HG03432 (cell line): ENCODE measurements around the gene IL1RAPL1.
"Not testable (repeated sequence)": the region's sequence is repeated elsewhere in the genome, so short reads cannot be mapped to it uniquely, and the experiment has no call there.

Experiments used
- ATAC-seq: cut with Tn5 transposase; IDR thresholded peaks from one replicate; pipeline ENCODE4 v1.9.1; 2021; ENCODE audit warnings: mild to moderate bottlenecking, moderate library complexity; ENCODE audit not compliant: unreplicated experiment

The IL1RAPL1 gene

GRCh38 chrX:29082558-29082957, 495.3 kb downstream of the IL1RAPL1 start:
- no peak for ATAC-seq

DNA sequence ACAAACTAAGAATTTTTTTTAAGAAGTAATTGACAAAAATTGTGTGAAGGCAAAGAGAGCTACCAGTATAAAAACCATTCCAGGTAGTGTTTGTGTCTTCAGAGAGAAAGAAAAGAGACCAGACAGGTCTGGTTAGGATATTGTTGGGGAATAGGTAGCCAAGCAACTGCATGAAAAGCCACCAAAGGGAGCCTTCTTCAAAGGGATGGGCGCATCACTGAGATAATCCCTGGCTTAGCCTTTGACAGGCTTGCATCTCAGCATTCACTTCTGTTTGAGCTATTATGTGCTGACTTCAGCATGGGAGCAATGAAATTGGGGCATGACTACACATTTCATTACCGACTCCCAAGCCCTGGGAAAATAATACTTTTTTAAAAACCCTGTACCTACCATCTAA, 496.6 kb downstream of the IL1RAPL1 start:
- no peak for ATAC-seq

GRCh38 chrX:29090811-29091210, 503.6 kb downstream of the IL1RAPL1 start:
- ATAC-seq = no peak

- ATAC-seq = no peak
Observed at GRCh38 chrX:29107231-29107630, 520.0 kb downstream of the IL1RAPL1 start.

GRCh38 chrX:29110041-29110440, 522.8 kb downstream of the IL1RAPL1 start:
- no peak for ATAC-seq

GRCh38 chrX:29113221-29113620, 526.0 kb downstream of the IL1RAPL1 start:
- no peak for ATAC-seq

DNA sequence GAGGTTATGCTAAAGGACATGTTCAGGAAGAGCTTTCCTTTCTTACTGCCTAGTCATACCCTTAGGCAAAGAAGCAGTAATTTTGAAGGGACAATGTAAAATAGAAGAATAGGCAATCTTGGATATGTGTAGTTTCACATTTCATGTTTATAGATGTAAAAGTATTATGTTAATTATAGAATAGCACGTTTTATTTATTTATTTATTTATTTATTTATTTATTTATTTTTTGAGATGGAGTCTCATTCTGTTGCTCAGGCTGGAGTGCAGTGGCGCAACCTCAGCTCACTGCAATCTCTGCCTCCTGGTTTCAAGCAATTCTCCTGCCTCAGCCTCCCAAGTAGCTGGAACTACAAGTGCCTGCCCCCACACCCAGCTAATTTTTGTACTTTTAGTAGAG, 535.6 kb downstream of the IL1RAPL1 start:
- not testable (repeated sequence) for ATAC-seq

- no peak for ATAC-seq
Observed at GRCh38 chrX:29130905-29131304, 543.7 kb downstream of the IL1RAPL1 start.

DNA sequence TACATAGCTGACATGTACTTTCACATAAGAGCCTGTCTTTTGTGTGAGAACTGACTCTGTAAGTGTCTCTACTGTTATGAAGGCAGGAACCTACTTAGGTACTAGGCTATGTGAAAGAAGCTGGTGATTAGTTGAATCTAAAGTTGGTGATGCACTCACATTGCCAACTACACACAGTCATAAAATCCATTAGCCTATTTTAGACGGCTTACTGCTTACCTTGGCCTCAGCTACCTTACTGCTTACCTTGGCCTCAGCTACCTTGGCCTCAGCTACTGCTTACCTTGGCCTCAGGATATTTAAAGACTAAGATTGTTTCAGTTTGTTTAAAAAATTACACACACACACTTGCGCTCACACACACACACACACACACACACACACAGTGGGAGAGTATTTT, 549.7 kb downstream of the IL1RAPL1 start:
- no peak for ATAC-seq

- ATAC-seq = no peak
Observed at GRCh38 chrX:29138003-29138402, 550.8 kb downstream of the IL1RAPL1 start.

DNA sequence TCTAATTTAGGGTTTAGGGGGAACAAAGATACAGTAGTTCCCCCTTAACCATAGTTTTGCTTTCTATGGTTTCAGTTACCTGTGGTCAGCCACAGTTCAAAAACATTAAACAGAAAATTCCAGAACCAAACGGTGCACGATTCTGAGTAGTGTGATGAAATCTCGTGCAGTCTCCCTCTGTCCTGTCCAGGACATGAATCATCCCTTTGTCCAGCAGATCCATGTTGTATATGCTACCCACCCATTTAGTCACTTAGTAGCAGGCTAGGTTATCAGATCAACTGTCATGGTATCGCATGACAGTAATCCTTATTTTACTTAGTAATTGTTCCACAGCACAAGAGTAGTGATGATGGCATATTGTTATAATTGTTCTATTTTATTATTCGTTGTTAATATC, 556.1 kb downstream of the IL1RAPL1 start:
- ATAC-seq = no peak

DNA sequence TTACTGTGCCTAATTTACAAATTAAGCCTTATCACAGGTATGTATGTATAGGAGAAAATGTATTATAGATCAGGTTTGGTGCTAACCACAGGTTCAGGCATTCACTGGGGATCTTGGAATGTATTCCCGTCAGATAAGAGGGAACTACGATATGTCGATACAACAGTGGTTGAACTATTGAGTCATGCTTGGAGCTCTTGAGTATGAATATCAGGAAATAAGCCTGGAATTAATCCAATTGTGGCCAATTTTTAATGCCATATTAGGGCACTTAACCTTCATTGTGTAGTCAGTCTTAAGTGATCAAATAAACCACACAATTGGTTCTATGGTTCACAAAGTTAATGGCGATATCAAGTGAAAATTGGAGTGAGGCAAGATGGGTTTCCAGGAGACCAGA, 556.5 kb downstream of the IL1RAPL1 start:
- no peak for ATAC-seq

DNA sequence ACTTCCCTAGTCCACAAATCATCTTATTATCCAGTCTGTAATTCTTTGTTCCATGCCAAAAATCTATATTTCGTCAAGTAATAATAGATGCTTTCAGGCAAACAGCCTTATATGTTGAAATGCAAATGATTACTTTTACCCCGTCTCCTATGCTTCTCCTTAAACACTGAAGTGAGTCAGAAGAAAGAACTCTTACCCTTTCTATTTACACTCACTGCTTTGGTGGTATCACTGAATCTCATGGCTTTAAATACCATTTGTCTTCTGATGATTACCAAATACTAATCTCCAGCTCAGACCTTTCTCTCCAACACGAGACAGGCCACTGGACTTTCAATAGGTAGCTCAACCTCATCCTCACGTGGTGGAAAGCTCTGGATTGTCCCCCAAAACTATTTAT, 558.1 kb downstream of the IL1RAPL1 start:
- ATAC-seq = no peak

DNA sequence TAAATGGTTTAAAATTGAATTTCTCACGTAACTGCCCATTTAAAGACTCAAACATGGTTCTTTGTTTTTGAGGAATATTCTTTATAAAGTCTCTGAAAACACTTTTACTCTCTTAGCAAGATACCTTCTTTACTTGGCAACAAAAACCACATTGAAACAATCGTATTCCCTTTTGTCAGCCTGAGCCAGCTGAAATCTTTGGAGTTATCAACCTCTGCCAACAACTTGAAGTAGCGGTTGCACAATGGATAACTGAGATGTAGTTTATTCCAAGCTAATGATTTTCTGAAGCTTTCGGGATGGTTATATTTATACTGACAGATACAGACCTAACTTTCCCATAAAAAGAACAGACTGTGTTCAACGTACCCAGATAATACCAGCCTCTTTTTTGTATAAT, 561.3 kb downstream of the IL1RAPL1 start:
- no peak for ATAC-seq

DNA sequence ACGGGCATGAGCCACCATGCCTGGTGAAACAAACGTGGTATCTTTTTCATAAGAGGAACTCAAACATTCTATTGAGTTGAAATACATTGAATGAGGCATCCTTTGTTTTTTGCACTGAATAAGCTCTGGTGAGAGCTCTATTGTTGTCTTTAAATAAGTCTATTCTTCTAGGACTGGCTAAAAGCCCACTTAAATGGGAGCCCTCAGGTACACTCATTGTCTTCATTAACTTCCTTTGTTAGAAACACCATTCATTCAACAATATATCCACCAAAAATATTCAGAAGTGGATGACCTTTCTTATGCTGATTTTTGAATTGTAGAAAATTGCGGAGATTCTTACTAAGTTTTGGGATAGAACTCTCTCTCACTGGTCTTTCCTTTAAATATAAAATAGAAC, 568.0 kb downstream of the IL1RAPL1 start:
- ATAC-seq = no peak

- ATAC-seq = no peak
Observed at GRCh38 chrX:29172880-29173279, 585.6 kb downstream of the IL1RAPL1 start.

GRCh38 chrX:29187264-29187663, 600.0 kb downstream of the IL1RAPL1 start:
- ATAC-seq = no peak

GRCh38 chrX:29196501-29196900, 609.3 kb downstream of the IL1RAPL1 start:
- ATAC-seq = no peak

GRCh38 chrX:29215251-29215650, 628.0 kb downstream of the IL1RAPL1 start:
- no peak for ATAC-seq

- ATAC-seq = no peak
Observed at GRCh38 chrX:29225670-29226069, 638.4 kb downstream of the IL1RAPL1 start.

- ATAC-seq = no peak
Observed at GRCh38 chrX:29229802-29230201, 642.6 kb downstream of the IL1RAPL1 start.

DNA sequence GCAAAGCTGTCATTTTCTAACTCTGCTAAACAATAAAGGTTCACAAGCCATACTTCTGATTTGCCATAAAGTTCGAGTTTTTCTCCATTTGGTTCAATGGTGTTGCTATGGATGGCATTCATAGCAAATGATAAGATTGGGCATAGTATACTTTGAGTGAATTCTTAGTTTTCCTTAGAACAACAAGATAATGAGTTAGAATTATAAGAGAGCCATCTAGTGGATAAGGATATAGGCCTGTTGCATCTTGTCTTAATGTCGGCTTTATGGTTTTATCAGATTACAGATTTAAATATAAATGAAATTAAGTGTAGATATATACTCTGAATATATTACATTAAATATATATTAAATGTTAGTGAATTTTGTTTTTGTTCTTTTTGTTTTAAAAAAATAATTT, 644.6 kb downstream of the IL1RAPL1 start:
- ATAC-seq = no peak

DNA sequence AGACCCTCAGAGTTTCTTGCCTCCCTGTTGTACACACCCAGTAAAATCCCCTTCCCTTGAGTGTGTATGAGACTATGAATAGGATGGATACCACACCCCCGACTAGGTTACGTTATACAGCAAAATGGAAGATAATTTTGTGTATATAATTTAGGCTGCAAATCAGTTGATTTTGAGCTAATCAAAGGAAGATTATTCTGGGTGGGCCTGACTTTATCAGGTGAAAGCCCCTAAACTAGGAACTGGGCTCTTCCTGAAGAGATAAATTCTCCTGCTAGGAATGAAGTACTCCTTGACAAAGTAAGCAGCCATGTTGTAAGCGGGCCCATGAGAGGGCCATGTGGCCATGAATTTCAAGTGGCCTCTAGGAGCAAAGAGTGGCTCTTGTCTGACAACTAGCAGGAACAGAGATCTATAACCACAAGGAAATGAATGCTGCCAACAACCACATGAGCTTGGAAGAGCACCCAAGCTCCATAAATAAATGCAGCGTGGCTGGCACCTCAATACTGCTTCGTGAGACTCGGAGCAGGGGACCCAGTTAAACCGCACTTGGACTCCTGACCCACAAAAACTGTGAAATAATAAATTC, 646.4 kb downstream of the IL1RAPL1 start:
- no peak for ATAC-seq
